Middle frontal gyrus (tissue), 1 donor: Measurements from ENCODE around the gene NDUFB4.

Experiments used
- DNase-seq: peaks from one replicate; pipeline ENCODE4 v3.0.0-alpha.2; 2015; ENCODE audit warnings: low spot score; ENCODE audit errors: extremely low spot score

The NDUFB4 gene

DNA sequence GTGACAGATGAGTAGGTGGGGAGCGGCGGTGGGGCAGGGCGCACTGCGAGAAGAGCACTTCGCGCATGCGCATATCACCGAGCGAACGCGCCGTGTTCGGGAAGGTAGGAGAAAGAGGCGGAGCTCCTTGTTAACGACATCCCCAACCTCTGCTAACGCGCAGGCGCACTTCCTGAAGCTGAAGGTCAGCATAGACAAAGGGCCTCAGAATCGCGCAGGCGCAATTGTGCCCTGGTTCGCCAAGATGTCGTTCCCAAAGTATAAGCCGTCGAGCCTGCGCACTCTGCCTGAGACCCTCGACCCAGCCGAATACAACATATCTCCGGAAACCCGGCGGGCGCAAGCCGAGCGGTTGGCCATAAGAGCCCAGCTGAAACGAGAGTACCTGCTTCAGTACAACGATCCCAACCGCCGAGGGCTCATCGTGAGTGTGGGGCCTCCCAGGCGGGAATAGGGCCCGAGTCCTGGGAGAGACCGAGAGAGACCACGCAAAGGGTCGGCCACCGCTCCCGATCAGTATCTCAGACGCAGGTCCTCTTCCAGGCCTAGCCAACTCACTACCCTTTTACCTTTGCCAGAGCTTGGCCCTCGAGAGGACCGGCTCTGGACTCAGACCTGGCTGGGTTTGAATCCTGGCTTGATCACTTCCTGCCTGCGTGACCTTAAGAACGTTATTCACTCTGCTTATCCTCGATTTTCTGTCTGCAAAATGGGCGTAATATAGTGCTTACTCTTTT, at the start of gene NDUFB4:
TSS of gene NDUFB4 (plus strand) at position 221 of the 737 bp plus-strand sequence. CDS start at position 245, 24 bp downstream.
- DNase-seq = peak; percentile 97

GRCh38 chr3:120550546-120550945, 45.6 kb upstream of the NDUFB4 start:
- no peak for DNase-seq

DNA sequence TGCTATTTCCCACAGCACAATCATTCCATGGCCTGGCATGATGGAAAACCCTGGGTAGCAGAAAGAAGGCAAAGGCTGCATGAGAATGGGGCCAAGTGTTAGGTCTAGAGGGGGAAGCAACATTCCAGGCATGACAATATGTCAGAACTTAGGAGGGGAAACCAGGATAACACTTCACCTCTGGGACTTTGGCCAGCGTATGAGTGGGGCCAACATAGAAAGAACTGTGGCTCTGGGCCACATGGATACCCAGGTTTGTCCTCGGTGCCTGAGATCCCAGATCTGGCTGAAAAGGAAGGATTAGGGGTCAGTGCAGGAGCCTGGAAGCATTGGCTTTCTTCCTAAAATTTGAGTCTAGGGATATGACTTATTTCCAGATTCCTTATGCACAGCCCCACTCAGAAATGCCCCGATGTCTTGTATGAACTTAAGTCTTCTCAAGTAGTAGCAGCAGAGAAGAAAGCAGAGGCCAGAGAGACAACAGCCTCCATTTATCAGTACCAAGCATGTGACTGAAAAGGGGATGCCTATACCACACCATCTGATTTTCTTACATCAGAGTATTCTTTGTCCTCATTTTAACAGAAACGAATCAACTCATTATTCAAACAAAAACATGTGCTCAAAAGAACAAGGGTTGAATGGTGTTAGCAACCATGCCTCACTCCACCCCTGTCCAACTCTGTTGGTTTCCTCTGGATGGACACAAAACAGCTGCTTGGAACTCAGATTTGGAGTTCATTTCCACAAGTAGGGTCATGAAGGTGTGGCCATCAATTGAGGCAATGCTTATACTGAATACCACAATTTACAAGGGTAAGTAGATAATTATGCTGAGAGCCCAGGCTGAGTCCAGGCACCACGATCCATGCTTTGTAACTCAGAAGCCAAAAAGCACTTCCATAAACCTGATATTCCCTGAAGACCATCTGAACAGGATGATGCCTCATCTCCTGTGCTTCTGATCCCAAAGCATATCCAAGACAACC, 43.7 kb upstream of the NDUFB4 start:
- DNase-seq = no peak

DNA sequence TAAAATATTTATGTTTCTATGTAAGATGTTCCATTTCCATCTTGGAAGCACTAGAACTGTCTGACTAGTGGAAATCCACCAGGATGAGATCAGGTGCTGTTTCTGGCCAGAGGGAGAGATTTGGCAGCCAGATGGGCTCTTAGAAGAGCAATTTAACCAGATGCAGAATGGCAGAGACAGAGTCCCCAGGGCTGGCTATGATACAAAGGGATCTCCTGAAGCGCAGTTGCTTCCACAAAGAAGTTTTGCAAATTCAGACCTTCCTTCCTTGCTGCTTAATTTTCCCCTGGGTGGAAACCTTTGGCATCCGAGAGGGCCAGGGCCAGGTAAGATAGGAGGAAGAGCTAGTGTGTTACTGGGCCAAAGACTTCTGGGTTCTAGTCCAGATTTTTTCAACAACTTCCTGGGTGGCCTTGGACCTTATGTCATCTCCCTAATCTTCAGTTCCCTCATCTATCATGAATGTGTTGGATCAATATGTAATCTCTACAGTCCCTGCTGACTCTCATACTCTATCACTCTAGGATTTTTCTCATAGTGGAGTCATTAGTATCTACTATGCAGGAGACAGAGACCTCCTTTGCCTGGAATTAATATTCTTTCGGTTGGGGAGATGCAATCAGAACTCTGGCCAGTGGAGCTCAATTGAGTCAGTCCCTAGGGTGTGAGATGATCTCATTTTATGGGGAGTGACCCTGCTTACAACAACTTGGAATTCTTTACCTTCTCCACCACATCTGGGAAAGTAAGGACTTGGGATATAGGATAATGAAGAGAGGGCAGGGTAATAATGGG, 41.1 kb upstream of the NDUFB4 start:
- DNase-seq = no peak

DNA sequence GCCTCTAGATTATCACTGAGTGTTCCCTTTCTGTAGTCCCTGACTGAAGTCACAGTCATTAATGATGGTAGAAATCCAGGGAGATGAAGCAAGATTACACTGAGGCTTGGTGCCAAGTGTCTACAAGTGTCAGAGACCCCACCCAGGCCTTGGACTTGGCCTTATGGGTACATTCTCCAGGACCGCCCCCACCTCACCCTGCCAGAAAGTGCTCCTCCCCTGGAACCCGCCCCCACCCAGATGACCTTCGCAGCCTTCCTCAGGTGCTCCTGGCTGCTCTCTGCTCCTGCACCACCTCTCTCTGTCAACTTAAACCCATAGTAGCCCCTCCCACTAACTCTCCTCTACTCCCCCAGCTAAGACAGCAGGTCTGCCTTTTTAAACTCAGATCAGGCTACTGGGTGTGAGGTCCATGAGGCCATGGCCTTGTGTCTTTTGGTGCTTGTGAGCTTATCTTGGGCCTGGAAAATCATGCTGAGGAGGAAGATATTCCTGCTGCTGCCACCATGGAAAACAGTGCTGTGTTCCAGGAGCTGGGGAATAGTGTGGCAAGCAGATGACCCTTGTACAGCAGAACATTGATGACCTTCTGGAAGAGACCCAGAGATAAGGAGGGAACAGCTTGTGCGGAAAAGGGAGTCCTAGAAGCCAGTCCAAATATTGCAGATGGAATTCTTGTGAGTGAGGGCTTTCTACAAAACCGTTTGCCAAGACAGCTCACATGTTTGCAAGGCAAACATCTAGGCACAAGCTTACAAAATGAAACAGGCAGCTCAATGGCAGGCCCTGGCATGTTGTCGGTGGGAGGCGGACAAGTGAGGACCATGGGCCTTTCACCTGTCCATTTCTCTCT, 40.3 kb upstream of the NDUFB4 start:
- DNase-seq = no peak

- DNase-seq = no peak
Observed at GRCh38 chr3:120557115-120557514, 39.0 kb upstream of the NDUFB4 start.

- peak; percentile 84 for DNase-seq
Observed at GRCh38 chr3:120558771-120559241, 37.3 kb upstream of the NDUFB4 start.

GRCh38 chr3:120559242-120560061, 36.7 kb upstream of the NDUFB4 start:
- no peak for DNase-seq

DNA sequence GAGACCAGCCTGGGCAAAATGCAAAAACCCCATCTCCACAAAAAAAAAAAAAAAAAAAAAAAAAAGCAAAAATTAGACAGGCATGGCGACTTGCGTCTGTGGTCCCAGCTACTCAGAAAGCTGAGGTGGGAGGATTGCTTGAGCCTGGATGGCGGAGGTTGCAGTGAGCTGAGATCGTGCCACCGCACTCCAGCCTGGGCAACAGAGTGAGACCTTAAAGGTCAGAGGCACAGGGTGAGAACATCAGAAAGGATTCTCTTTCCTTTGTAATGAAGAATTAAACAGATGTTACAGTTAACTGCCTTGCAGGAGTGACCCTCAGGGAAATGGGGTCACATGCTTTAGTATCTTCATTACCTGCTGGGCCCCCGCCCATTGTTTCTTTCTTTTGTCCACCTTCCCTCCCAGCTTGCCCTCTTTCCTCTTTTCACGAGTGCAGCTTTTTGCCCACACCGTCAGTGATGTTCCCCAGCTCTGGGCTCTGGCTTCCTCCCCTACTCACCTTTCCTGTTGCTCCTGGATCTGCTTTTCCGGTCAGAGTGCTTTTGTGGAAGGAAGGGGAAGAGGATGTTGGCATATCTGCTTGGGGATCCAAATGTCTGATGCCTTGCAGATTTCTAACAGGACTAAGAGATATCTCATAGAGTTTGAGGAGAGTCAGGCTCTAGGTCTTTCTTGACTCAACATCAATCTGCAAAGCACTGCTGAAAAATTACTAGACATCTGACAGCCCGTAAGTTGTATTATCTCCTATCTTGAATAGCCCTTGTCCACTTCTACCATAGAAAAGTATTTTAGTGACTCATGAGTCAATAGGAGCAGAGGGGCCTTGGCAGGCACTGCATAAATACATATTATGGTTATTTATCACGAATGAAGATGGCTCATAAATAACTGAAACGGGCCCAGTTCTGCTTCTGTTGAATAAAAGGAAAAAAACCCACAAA, 35.6 kb upstream of the NDUFB4 start:
- no peak for DNase-seq

DNA sequence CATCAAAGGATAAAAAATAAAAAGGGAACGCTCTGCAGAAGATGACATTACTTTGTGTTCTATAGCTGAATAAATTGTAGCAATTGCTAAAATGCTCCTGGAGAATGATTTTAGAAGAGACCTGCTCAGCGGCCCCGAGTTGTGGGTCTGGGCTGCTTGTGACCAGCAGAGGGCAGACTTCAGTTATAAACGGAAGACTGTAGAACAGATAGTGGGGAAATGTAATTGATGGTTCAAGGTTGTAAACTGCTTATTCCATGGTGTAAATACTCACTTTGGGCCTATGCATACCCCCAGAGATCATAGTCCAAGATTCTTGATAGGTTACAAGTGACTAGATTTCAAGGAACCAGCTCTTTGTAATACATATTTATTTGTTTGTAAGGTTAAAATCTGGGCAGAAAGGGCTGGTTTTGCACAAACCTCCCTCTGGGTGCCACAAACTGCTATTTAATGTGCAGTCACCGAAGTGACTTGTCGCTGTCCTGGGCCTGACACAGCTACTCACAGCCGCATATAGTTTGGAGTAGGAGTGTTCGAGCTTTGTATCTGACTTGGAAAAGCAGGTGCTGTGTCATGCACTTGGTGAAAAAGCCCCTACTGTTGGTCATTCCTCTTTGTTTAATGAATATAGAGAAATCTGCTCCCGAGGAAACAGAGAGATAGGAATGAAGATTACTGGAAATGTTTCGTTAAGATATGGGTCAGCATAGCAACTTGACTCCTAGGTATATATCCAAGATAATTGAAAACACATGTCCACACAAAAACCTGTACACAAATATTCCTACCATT, 34.7 kb upstream of the NDUFB4 start:
- DNase-seq = peak; percentile 75

DNA sequence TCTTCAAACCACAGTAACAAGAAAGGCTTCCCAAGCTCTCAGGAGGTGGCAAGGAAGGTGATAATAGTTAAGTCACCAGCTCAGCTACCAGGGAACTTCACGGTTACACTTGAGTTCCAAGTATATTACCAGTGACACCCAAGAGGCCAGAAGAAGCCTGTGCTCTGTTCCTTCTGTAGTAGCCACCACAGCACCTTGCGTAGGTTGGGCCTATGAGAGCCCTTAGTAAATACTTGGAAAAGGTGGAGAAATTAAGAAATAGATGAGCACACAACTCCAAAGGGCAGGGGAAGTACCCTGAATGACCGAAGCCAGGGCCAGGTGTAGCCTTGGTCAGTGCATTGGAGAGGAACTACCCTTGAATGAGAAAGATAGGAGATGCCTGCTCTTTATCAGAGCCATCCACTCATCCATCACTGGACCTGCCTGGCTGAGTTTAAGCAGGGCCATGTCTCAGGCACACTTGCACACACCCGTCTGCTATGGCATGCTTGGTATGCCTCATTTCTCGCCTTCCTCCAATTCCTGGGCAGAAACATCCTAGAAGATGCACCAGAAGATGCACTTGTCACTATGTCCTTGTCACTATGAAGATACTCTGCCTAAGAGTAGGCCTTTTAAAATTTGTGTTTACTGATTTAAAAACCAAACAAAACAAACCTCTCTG, 32.6 kb upstream of the NDUFB4 start:
- DNase-seq = no peak

- no peak for DNase-seq
Observed at GRCh38 chr3:120566243-120566975, 29.7 kb upstream of the NDUFB4 start.

- no peak for DNase-seq
Observed at GRCh38 chr3:120567370-120568201, 28.6 kb upstream of the NDUFB4 start.

- no peak for DNase-seq
Observed at GRCh38 chr3:120568202-120568531, 28.0 kb upstream of the NDUFB4 start.

GRCh38 chr3:120568598-120568997, 27.5 kb upstream of the NDUFB4 start:
- DNase-seq = no peak
